DMS53 treated with DMSO at 0.1 percent for 48 hours (cell line): ENCODE data around the gene SOCS4.
"Not testable (repeated sequence)": the region's sequence is repeated elsewhere in the genome, so short reads cannot be mapped to it uniquely, and the experiment has no call there.

ENCODE experiments used
- DNase-seq: peaks from one replicate; lab custom pipeline; 2025; ENCODE audit not compliant: unreplicated experiment; lab: John Stamatoyannopoulos, UW

Gene SOCS4

GRCh38 chr14:55026793-55027561 lies at the start of gene SOCS4, which contains the start of gene WDHD1:
Gene SOCS4, plus strand, starts transcription at chr14:55027236. Its CDS starts 15,806 bp downstream, at chr14:55043042.
Gene WDHD1, minus strand, starts transcription at chr14:55027099. Its CDS starts 312 bp downstream, at chr14:55026787.
- DNase-seq, result peak; percentile 84

- DNase-seq, result no peak
Observed at GRCh38 chr14:54979039-54979438, 48.0 kb upstream of the SOCS4 start.

- DNase-seq, result no peak
Observed at GRCh38 chr14:54981698-54982097, 45.3 kb upstream of the SOCS4 start.

GRCh38 chr14:54985156-54985555 lies 41.9 kb upstream of the SOCS4 start:
- no peak for DNase-seq

GRCh38 chr14:55000381-55000780 lies 26.7 kb upstream of the SOCS4 start:
- no peak for DNase-seq

GRCh38 chr14:55005071-55005470 lies 22.0 kb upstream of the SOCS4 start:
- DNase-seq, result no peak

GRCh38 chr14:55015006-55015405 lies 12.0 kb upstream of the SOCS4 start:
- DNase-seq, result no peak

- DNase-seq, result no peak
Observed at GRCh38 chr14:55019968-55020554, 7.0 kb upstream of the SOCS4 start.

- DNase-seq, result not testable (repeated sequence)
Observed at GRCh38 chr14:55024365-55024764, 2.7 kb upstream of the SOCS4 start.

- no peak for DNase-seq
Observed at GRCh38 chr14:55025948-55026347, 1.1 kb upstream of the SOCS4 start.

- no peak for DNase-seq
Observed at GRCh38 chr14:55026441-55026792, 619 bp upstream of the SOCS4 start.

GRCh38 chr14:55028066-55028465 lies 1.0 kb downstream of the SOCS4 start:
- no peak for DNase-seq

- no peak for DNase-seq
Observed at GRCh38 chr14:55028476-55028875, 1.4 kb downstream of the SOCS4 start.

- no peak for DNase-seq
Observed at GRCh38 chr14:55031190-55031589, 4.2 kb downstream of the SOCS4 start.

GRCh38 chr14:55037995-55038394 lies 11.0 kb downstream of the SOCS4 start:
- not testable (repeated sequence) for DNase-seq

- DNase-seq, result no peak
Observed at GRCh38 chr14:55038708-55039107, 11.7 kb downstream of the SOCS4 start.

- no peak for DNase-seq
Observed at GRCh38 chr14:55043528-55043927, 16.5 kb downstream of the SOCS4 start.

GRCh38 chr14:55045087-55045486 lies 18.1 kb downstream of the SOCS4 start:
- no peak for DNase-seq

- no peak for DNase-seq
Observed at GRCh38 chr14:55047301-55048053, 20.4 kb downstream of the SOCS4 start.

GRCh38 chr14:55048900-55049436 lies 21.9 kb downstream of the SOCS4 start:
- no peak for DNase-seq

GRCh38 chr14:55051165-55051422 lies 24.1 kb downstream of the SOCS4 start:
- DNase-seq, result no peak
